ENCODE data around the gene SPTB.

SPTB gene

DNA sequence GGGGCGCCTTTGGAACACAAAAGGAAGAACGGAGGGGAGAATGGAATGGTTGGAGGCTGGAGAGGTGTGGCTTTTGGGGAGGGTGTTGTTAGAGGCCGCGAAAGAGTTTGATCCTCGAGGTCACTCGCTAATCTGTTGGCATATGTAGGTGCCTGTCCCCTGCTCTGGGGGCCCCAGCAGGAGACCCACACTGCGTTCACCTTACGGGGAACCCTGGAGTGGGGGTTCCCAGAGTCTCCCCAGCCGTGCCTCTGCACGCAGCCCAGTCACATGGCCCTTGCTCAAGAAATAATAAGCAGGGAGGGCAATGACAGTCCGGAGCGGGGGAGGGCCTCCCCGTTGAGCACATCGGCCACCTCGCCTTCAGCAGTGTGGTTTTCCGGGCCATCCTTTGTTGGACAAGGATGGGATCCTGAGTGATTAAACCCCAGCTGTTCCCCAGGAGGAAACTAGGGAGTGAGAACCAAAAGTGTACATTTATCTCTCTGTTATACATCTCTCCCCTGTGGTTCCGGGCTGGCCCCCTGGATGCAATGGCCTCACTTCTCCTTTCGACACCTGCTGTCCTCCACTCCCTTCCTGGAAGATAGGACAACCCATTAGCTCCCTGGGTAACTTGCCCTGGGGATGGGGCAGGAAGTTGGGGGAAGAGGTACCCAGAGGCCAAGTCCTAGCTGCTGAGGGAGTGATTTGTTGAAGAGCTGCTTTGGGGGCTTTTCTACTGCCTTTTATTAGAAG lies 174.2 kb downstream of the SPTB start:
- DNase-seq, result no peak

DNA sequence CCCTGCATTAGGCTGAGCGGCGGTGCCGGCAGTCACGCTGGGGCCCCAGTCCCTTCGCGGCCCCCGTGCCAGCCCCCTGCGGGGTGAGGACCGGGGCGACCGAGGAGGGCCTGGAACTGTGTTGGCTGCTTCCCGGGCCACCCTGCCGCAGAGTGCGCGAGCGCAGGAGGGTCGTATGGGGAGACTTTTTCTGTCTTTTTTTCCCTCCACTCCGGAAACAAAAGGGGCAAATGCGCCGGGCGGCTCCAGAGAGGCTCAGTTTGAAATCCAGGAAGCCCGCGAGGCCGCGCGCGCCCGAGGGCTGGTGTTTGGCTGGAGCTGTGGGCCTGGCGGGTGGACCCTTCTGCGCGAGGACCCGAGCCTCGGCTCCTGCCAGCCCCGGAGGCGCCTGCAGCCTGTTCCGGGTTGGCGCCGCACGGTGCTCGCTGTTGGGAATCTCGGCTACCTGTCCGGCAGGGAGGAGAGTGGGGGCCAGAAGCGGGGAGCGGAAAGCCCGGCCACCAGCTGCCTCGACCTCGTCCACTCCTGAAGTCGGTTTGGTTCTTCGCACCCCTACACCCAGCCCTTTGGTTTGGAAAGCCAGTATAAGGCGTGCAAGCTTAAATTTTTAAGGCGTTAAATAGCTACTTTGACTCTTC lies 174.8 kb downstream of the SPTB start:
- no peak for DNase-seq

DNA sequence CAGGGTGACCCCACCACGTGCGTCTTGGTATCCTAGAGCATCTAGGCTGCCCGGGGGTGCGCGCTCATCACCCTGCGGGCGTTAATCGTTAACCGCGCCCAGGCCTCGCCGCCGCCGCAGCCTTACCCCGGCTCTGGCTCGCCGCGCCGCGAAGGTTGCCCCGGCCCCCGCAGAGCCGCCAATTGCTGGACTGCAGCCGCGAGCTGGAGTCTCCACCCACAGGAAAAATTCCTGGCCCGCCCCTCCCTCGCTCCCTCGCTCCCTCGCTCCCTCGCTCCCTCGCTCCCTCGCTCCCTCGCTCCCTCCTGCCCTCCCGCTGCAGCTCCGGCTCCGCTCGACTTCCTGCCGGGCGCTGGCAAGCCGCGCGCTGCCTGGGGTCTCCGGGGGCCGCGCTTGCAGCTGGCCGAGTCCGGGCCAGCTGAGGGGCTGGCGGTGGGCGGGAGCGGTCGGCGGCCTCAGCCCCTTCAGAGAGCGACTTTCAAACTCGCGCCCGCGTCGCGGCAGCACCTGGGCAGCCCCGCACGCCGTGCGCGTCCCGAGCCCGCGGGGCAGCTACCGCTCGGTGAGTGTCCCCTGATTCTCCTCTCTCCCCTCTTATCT lies 175.5 kb downstream of the SPTB start, which contains the start of gene PLEKHG3:
TSS of gene PLEKHG3 (plus strand) at position 282 of the 600 bp plus-strand sequence. CDS start 23,208 bp downstream, outside the sequence.
- peak; percentile 73 for DNase-seq

DNA sequence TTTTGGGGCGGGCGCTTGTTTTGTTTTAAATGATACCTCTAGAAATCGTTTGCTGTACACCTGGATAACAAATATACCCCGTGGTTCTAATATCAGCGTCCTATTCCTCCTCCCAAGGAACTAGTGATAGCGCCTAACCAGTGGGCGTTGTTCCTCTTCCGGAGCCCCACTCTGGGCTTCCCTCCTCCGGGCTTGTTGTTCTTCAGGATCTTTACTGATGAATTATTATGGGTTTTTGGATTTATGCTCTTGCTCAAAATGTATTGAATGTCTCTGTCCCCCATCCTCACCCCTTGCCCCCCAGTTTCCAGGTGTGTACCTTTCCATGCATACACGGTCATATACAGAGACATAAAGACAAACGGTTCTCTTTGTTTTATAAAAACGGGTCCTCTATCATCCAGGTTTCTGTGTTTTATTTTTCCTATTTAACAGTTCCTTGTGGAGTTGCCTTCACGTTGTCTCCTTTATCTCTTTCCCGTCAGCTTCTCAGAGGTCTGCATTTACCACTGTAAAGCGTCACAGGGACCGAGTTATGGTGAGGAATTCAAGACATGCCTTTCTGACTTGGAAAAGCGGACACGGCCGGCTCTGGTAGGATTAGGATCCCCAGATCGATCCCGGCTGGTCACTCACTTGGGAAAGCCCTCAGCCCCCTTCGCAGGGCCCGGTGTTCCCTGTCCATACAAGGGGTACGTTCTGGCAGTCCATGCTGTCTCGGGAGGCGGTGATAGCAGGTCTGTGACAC lies 176.1 kb downstream of the SPTB start:
- no peak for DNase-seq

DNA sequence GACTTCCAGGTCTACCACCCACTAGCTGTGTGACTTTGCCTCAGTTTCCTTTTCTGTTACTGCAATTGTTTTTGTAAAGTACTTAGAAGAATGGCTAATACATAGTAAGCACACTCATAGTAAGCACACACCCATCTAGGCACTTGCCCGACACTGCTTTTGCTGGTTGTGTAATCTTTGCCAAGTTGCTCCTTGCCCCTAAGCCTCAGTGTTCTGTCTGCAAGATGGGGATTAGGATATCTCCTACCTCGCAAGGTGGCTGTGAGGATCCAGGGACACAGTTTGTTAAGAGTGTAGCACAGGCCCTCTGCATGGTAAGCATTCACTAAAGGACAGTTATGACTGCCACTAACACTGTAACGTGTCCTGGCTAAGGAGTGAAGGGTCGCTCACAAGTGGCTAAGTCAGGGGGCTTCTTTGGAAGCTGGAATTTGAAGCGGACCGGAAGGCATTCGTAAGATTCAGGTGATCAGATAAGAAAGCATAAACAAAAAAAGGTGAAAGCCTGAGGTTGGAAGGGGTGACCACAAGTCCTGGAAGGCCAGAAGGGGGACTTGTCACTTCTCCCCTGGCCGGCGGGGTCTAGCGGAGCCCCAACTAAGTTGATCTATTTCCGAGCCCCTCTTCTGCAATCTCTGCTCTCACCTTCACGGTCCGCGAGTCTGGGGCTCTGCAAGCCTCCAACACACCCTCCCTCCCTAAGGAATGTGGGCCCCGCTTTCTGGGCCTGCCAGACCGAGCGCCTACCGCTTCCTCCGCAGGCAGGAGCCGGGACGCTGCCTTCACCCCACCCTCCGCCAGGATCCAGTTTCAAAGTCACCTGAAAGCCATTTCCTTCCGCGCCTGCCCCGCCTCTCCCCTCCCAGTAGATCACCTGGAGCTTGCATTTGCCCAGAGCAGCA lies 177.0 kb downstream of the SPTB start:
- no peak for DNase-seq

DNA sequence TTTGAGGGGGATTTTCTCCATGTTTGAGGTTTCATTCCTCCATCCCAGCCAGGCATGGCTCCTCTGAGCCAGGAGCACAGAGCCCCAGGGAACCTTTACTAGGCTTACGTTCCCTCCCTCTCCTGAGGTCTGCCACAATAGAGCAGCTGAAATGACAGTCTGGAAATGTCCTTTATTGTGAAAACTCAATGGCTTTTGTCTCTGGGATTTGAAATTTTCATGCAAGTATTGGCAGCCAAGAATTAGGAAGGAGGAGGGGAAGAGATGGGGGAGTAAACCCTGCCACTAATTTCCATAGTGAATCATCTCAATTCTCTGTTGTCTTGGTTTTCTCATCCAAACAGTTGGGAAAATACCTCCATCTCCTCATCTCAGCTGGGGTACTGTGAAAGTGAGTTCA lies 178.0 kb downstream of the SPTB start:
- DNase-seq, result no peak

DNA sequence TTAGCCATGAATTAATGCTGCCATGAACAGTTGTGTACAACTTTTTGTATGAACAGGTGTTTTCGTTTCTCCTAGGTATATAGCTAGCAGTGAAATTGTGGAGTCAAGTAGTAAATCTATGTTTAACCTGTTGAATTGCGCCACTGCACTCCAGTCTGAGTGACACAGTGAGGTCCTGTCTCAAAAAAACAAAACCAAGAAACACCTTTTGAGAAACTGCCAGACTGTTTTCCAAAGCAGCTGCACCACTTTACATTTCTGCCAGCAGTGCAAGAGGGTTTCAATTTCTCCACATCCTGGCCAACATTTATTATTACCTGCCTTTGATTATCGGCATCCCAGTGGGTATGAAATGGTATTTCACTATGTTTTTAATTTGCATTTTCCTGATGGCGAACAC lies 178.8 kb downstream of the SPTB start:
- DNase-seq, result no peak

DNA sequence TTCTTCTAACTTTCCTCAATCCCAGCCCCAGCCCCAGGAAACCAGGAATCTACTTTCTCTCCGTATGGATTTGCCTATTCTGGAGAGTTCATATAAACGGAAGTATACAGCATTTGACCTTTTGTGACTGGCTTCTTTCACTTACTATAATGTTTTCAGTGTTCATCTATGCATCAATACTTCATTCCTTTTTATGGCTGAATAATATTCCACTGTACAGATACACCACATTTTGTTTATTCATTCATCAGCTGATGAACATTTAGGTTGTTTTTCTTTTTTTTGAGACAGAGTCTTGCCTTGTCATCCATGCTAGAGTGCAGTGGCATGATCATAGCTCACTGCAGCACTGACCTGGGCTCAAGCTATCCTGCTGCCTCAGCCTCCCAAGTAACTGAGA lies 179.4 kb downstream of the SPTB start:
- DNase-seq, result no peak

DNA sequence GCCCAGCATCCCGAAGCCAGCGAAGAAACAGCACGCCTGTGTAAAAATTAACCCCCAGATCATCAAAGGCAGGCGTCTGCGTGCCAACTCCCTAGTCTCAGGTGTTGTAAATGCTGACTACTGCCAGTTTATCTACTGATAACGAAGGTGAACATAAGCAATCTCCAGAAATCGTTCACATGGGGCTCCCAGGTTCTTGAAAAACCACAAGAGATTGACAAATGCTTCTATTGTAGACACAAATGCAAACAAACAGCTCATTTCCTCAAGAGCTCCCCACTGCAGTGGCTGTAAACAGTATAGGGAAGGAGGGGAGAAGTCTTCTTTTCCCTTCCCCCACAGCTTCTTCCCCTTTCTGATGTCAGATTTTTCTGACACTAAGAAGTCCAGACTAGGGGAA lies 180.8 kb downstream of the SPTB start:
- DNase-seq, result no peak

DNA sequence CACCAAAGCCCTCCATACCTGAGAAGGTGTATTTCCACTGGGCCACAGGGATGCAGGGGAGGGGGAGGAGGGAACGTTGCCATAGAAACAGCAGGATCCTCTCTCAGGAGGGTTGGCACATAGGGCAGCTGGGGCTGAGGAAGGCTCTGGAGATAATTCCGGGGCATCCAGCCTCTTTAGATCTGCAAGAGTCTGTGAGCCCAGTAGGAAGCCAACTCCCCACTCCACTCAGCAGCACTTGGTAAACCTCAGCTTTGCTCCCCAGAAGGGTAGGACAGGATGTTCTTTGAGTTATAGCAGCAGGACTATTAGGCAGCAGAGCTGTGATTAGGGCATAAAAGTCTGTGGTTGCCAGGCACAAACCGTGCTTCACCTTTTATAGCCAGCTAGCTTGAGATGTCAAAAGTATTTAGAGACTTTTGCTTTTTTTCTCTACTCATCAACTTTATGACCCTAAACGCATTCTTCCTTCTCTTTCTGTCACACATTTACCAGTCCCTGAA lies 183.3 kb downstream of the SPTB start:
- no peak for DNase-seq

Data from fibroblast of upper back skin (primary cell).